Measurements from ENCODE around the gene MRFAP1.

DNA sequence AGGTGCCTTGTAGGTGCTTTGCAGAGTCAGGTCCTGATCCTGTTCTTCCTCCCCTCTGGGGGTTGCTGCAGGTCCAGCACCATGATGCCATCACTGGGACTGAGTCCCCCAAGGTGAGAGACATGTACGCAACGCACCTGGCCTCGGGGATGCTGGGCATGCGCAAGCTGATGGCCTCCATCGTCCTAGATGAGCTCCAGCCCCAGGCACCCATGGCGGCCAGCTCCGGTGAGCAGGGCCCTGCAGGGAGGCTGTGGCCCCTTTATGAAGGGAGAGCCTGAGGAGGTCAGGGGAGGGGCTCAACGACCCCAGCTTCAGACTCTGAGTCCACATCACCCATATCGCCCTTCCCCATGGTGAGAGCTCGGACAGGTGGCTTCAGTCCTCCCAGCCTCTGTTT is 42.4 kb upstream of the MRFAP1 start:
- no peak for TF ChIP-seq POLR2A (IDR thresholded peaks at IDR 0.05)
- TF ChIP-seq, protein P1, sequence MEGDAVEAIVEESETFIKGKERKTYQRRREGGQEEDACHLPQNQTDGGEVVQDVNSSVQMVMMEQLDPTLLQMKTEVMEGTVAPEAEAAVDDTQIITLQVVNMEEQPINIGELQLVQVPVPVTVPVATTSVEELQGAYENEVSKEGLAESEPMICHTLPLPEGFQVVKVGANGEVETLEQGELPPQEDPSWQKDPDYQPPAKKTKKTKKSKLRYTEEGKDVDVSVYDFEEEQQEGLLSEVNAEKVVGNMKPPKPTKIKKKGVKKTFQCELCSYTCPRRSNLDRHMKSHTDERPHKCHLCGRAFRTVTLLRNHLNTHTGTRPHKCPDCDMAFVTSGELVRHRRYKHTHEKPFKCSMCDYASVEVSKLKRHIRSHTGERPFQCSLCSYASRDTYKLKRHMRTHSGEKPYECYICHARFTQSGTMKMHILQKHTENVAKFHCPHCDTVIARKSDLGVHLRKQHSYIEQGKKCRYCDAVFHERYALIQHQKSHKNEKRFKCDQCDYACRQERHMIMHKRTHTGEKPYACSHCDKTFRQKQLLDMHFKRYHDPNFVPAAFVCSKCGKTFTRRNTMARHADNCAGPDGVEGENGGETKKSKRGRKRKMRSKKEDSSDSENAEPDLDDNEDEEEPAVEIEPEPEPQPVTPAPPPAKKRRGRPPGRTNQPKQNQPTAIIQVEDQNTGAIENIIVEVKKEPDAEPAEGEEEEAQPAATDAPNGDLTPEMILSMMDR (IDR thresholded peaks at IDR 0.05): no peak

All from lower leg skin (tissue), 3 donors.